ENCODE measurements around the gene C14orf93.

DNA sequence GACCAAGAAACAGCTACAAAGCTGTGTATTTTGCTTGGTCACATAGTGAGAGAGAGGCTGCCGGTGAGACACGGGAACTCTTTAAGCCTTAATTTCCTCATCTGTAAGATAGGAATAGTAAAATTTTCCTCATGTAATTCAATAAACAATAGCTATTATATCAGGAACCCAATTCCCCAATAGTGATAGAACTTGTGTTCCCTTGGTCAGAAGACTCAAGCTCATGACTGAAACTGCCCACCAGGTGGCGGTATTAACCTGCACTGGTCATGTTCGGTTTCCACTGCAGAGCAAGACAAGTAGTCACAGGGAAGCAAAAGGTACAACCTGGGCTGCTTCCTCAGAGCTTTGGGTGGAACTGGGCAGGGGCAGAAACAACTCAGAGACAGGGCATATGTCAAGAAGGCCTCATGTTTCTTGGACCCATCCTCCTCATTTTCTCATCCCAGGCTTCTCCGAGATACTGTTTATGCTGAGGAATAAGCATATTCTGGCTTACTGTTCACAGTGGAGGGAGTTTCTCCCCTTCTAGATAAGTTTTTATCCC lies 23.4 kb downstream of the C14orf93 start:
- TF ChIP-seq, protein P1, sequence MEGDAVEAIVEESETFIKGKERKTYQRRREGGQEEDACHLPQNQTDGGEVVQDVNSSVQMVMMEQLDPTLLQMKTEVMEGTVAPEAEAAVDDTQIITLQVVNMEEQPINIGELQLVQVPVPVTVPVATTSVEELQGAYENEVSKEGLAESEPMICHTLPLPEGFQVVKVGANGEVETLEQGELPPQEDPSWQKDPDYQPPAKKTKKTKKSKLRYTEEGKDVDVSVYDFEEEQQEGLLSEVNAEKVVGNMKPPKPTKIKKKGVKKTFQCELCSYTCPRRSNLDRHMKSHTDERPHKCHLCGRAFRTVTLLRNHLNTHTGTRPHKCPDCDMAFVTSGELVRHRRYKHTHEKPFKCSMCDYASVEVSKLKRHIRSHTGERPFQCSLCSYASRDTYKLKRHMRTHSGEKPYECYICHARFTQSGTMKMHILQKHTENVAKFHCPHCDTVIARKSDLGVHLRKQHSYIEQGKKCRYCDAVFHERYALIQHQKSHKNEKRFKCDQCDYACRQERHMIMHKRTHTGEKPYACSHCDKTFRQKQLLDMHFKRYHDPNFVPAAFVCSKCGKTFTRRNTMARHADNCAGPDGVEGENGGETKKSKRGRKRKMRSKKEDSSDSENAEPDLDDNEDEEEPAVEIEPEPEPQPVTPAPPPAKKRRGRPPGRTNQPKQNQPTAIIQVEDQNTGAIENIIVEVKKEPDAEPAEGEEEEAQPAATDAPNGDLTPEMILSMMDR (IDR thresholded peaks at IDR 0.05; ENCODE audit: low read depth, low read length, poor library complexity, severe bottlenecking), result peak; percentile 89
- TF ChIP-seq EZH2phosphoT487 (IDR thresholded peaks at IDR 0.05; ENCODE audit: borderline replicate concordance, low read length), result no peak
